DMS114 treated with DMSO at 0.1 percent for 48 hours (cell line): ENCODE measurements around the gene HINT3.
"Not testable (repeated sequence)": the region's sequence is repeated elsewhere in the genome, so short reads cannot be mapped to it uniquely, and the experiment has no call there.

ENCODE experiments used
- DNase-seq: peaks from one replicate; lab custom pipeline; 2025; ENCODE audit not compliant: unreplicated experiment; lab: John Stamatoyannopoulos, UW

Gene HINT3

DNA sequence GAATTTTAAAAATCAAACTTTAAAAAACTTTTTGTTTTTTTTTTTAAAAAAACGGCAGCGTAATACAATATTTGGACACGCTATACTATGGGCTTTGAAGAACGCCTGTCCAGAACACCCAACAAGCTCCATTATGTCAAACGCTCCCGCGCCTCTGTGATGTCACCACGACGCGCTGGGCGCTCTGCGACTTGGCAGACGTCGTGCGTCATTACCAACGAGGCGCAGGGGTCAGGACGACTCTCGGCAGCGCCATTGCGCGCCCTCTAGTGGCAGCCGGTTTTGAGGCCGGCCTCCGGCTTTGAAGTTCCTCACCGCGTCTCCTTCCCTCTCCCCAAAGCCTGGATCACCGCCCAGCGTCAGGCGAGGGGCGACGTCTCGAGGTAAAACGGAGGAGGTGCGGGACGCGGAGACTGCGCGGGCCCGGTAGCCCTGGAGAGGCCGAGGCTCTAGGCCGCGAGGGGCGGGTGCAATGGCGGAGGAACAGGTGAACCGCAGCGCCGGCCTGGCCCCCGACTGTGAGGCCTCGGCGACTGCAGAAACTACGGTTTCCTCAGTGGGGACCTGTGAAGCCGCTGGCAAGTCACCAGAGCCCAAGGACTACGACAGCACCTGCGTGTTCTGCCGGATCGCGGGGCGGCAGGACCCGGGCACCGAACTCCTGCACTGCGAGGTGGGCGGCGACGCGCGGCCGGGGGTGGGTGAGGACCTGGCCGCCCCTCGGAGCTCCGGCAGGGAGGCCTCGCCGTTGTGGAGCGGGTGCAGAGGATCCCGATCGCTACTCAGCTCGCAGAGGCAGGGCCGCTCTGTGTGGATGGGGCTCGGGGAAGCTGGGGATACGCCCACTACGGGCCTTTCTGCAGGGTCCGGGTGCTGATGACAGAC is at the start of gene HINT3:
HINT3 (plus strand) TSS at position 265 of the 885 bp plus-strand sequence; CDS start at position 473, 208 bp downstream.
- DNase-seq = peak; percentile 89

DNA sequence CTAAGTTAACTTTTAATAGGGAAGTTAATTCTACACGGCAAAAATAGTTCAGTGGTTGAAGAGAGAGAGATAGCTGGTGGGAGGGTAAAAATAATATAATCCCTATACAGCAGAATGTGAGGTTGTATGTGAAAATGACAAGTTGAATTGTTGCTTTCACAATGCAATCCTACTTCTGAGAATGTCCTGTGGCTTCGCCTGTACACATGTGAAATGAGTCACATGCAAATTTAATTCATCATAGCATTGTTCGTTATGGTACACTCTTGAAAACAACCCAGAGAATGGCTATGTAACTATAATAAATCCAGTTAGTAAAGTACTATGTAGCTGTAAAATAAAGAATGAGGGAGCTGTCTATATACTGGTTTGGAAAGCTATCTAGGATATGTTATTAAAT is 46.0 kb upstream of the HINT3 start:
- DNase-seq = no peak

DNA sequence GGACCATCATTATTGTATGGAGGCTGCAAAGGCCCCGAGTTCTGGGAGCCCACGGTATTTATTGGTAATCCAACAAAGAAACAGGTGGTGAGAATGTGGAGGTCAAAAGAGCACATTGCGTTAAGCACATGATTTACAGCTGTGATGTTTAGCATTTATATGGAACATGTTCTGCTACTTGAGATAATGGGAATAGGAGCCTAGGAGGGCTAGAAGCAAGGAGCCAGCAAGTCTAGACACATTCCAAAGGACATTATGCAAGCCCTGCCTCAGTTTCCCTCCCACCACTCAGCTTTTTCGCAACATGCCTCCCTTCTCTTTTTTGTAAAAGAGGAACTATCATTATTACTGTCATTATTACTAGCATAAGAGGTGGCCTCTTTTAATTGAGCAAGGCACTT is 45.5 kb upstream of the HINT3 start:
- DNase-seq = not testable (repeated sequence)

DNA sequence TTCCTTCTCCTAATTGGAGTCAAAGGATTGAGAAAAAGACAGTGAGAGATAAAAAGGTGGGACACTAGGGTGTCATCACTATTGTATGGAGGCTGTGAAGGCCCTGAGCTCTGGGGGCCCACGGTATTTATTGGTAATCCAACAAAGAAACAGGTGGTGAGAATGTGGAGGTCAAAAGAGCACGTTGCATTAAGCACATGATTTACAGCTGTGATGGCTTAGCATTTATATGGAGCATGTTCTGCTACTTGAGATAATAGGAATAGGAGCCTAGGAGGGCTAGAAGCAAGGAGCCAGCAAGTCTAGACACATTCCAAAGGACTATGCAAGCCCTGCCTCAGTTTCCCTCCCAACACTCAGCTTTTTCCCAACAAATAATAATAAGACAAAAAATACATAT is 44.1 kb upstream of the HINT3 start:
- not testable (repeated sequence) for DNase-seq

DNA sequence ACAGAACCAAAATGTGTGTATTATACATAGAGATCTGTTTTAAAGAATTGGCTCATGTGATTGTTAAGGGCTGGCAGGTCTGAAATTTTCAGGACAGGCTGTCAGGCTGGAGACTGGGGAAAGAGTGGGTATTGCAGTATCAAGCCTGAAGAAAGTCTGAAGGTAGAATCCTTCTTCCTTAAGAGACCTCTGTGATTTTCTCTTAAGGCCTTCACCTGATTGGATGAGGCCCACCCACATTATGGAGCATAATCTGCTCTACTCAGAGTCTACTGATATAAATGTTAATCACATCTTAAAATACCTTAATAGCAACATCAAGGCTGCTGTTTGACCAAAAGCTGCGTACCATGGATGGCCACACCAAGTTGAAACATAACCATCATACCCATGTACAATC is 43.4 kb upstream of the HINT3 start:
- no peak for DNase-seq

DNA sequence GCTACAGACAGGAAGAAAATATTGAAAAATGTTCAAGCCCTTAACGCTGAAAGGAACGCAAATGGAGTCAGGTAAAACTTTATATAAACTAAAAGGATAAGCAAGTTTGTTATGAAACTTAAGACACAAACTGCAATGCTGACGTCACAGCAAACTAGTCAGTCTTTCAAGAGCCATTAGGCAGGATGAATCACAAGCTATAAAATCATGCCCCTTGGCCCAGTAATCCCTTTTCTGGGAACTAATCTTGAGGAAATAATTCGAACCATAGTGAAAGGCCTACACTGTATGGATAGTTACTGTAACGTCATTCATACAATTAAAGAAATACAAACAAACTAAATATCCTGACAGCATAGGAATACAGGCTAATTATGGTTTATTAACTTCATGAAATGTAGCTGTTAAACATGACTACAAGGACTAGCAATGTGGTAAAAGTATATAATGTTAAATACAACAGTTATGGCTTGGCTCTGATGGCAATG is 42.7 kb upstream of the HINT3 start:
- DNase-seq = no peak

DNA sequence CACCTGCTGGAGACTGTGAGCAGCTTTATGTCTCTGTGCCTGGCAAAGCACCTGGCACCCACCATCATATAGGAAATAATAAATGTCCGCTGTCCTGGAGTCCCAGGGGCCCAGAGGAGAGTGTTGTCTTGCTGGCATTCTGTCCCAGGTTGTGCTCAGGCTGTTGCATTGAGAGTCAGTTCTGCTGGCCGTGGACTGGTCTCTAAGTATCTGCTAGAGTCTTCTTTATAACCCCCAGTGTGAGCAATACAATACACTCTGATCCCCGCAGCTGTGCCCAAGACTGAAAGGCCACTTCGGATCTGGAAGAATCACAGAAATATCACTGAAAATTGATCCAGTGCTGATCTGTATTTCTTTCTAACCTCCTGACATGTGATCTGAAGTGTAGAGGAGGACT is 38.3 kb upstream of the HINT3 start:
- DNase-seq = no peak

DNA sequence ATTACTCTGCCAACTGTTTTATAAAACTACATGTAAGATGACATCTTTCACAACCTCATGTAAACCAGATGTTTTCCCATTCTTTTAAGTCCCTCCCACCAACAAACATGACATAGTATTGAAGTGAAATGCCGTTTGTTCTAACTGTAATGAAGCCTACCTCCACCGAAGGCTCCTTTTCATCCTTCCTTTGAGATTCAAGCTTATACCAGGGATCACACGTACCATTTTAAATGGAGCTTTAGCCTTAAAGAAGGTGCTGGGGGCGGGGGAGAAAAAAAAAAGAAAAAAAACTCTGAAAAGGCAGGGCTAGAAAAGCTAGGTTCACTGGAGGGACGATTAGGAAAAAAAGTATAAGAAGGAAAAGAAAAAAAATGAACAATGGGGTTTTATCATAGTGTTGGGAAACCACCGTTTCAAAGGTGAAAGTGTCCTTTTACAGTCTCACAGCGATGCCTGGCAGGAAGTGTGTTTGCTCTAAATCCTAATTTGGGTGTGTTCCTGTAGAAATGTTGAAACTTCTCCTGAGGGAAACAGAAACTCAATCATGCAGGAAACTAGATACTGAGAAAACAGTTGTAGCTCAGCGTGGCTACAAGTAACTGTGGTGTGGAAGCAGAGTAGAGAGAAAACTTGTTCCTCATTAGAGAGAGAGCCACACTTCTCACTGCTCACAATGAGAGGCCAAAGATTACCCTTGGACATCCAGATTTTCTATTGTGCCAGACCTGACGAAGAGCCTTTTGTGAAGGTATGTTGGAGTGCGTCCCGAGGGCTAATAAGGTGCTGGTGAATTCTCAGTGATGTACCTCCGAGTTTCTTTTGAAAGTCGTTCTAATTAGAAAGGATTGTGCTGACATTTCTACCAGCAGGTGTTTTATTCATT is 37.6 kb upstream of the HINT3 start:
- DNase-seq = no peak

DNA sequence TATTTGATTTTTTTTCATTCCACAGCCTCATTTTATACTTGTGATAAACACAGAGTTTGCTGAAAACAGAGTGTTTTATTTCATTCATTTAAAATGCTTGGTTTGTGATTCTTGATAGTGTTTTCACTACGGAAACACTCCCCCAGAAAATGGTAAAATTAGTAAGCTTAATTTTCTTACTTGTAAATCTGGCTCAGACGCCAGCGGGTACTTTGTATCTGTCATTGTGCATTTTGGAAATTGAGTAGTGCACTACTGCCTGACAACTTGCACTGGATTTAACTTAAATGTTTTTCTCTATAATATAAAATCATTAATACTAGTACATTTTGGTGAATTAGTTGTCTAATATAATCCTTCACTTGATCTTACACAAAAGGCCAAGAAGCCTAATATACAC is 37.0 kb upstream of the HINT3 start:
- no peak for DNase-seq

DNA sequence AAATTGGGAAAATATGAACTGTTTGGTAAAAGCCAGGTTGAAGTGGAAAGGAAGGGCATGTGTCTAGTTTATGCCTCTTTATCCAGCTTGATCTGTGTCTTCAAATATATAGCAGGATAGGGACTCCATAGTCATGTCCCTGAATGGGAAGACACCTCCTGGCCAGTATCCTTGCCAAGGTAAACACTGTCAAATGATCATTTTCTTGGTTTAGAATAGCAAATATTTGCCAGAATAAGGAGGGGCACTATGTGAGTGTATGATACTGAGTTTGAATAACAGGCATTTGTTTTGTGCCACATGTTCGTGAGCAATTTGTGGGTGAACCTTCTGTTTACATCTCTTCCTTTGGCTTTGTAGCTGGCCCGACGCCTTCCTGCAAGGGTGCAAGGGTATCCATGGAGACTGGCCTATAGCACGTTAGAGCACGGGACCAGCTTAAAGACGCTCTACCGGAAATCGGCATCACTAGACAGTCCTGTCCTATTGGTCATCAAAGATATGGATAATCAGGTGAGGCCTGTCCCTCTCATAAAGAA is 34.2 kb upstream of the HINT3 start:
- DNase-seq = no peak

DNA sequence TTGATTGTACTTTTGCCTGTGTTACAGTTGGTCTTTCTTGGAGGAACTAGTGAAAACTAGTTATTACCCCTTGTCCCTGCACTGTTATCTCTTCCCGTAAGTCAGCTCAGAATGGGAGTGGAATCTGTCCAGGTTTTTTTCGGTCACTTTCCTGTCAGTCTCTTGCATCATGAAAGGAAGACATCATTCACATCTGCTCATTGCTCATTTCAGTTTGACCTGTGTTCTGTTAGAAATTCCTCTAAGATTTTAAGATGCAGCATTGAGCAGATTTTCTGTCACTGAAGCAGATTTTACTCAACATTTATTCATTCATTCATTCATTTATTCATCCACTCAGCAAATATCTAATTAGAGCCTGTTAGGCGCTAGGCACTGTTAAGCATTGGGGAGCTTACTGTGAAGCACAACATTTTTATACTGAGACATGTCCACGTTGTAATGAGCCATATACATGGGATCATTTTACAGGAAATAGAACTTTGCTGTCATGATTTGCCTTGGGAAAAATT is 33.1 kb upstream of the HINT3 start:
- no peak for DNase-seq

DNA sequence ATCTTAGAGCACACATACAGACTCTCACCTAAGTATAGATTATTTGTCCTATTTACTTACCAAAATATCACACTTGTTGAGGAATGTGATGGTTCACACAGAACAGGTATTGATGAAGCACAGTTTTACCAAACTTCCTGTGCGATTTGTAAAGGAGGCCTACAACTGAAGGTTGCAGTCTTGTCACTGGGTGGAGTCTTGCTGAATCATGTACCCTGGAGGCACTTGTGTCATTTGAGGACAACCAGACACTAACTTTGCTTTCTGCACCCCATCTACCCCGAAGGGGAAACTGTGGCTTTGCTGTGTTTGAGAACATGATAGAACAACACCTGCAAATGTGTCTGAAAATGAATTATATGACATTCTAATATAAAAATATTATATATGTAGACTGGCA is 32.4 kb upstream of the HINT3 start:
- no peak for DNase-seq

DNA sequence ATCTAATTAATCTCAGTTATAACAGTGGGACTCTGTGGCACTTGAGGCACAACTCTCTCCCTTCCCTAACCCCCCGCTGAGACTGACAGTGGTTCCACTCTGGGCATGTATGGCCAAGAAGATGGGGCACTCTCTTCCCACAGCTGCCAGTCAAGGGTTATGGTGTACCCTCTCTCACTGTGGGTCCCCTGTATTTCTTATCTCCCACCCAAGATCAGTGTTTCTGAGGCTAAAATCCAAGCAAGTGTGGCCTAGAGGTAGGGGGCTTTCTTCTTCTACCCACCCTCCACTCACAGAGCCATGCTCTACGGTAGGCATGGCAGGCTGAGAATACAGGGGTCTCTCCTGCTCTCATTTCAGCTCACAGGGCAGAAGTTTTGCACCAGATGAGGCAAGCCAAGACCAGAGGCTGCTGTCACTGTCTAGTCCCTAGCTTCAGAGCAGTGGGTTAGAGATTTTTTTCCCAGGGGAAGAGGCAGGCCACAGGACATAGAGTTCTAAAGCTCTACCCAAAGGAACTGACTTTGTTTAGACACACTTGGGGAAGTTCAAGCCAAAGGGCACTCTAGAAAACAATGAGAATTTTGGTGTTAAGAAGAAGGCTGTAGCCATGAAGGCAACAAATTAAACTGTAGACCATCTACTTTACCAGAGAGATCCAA is 31.7 kb upstream of the HINT3 start:
- no peak for DNase-seq

DNA sequence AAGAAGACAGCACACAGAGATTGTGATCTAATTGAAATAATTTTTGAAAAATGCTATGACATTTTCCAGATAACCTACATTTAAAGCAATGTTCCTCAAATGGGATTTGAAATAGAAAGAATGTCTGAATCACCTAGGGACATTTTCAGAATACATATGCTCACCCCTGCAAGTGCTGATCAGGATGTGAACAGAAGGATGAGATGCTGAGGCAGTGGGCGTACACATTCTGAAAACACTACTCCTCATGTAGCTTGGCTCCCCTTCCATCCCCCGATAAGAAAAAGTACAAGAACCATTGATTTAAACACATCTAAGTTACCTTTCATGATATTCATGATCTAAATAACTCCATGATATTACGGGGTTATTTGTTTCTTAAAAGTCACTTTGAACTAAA is 29.9 kb upstream of the HINT3 start:
- no peak for DNase-seq

DNA sequence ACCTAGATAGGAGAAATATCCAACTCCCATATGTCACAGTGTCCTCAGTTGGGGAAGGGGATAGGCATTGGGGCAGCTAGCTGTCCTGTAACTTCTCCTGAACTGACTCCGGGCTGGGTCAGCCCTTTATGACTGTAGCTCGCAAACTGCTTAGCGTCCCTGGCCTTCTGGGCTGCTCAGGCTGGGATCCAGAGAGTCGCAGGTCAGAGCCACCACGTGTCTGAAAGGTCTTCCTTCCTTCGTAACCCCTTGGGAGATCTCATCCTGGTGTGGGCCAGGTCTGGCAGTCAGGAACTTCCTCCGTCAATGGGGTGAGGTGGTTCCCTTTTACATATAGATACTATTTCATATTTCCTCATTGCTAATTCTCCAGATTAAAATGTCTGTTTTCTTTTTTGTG is 28.8 kb upstream of the HINT3 start:
- DNase-seq = no peak

DNA sequence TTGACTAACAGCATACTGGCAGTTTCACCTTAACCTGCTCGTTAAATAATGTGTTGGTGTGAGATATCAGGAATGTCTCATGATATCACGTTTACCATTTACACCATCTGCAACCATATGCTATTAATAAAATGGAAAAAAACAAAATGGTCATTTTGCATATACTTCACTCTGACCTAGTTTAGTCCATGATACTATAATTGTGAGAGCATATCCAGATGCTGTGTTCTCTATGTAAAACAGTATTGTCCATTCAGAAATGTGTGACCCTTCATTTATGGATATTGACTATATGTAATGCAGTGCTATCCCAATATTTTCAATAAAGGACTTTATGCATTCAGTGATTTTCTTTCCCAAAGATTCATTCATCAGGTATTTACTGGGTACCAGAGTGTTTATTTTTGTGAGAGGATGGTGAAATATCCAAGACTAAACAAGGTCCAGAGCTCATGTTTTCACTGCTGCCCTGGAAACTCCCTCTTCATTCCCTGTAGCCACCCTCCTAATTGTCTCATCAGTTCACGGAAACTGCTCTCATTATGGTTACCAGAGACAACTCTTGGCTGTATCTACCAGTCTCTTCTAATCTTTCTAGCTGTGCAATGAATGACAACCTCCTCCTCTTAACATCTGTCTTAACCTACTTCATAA is 25.7 kb upstream of the HINT3 start:
- DNase-seq = no peak

DNA sequence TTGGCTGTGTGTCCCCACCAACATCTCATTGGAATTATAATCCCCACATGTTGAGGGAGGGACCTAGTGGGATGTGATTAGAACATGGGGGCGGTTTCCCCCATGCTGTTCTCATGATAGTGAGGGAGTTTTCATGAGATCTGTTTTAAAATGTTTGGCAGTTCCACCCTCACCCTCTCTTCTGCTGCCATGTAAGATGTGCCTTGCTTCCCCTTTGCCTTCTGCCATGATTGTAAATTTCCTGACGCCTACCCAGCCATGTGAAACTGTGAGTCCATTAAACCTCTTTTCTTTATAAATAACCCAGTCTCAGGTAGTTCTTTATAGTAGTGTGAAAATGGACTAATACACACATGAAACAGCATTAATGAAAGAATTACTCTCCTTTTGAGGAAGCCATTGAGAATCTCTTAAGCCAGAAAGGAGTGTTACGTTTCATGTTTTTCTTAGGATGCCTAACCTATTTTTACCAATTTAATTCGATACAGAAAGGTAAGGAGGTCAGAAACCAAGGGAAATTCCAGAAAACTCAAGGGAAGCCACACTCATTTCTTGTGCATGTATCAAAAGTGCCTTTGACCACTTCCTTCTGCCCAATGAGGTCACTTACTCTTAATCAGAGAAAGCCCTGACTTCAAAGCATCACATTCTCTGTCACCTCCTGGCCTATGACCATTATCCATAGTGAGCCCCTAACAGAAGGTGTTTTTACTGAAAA is 24.7 kb upstream of the HINT3 start:
- no peak for DNase-seq

DNA sequence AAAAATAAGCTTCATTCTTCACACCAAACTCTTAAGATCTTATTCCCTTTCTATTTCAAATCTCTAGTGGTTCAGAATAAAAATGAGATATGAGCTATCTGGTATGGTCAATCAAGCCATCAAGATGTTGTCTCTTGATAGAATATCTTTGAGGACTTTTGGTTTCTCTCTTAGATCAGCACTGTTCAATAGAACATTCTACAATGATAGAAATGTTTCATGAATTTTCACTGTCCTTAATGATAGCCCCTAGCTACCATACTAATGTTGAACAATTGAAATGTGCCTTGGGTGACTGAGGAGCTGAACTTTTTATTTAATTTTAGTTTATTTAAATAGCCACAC is 24.1 kb upstream of the HINT3 start:
- DNase-seq = no peak

DNA sequence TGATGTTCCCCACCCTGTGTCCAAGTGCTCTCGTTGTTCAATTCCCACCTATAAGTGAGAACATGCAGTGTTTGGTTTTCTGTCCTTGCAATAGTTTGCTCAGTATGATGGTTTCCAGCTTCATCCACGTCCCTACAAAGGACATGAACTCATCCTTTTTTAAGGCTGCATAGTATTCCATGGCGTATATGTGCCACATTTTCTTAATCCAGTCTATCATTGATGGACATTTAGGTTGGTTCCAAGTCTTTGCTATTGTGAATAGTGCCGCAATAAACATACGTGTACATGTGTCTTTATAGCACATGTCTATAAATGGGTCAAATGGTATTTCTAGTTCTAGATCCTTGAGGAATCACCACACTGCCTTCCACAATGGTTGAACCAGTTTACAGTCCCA is 21.1 kb upstream of the HINT3 start:
- DNase-seq = not testable (repeated sequence)

DNA sequence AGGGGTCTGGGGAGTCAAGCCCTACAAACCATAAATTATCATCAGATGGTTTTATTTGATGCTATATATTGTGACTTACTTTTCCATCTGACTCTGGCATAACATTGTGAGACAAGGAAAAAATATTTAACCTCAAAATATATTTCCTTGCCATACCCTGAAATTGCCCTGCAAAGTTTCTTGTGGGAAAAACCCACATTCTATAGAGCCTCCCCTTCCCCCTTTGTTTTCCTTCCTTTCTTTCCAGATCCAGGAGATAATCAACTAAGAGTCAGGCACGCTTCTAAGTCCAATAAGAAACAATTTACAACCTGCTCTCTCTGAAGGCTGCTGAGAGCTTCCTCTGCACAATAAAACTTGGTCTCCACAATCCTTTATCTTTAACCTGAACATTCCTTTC is 17.5 kb upstream of the HINT3 start:
- DNase-seq = no peak
